IMR-90 (cell line): Measurements from ENCODE around the gene TERB1. TPM values are rescaled to one million over a fixed set of nuclear protein-coding genes. Genes with fewer than 3 reads are reported as not detected.

Experiments used
- ATAC-seq: fragments of 200-7000 bp; cut with Tn5 transposase; 2 replicates; pipeline ENCODE4 v1.9.1; 2020; ENCODE audit warnings: low read depth, mild to moderate bottlenecking, moderate library complexity
- BruUV-seq: library from RNA; stranded (reverse); fragments of 400-500 nt; replicated peaks from 2 replicates; lab custom pipeline; 2021; lab: Mats Ljungman, UMichigan
- CTCF ChIA-PET: fragments of 300-600 bp; formaldehyde crosslinking; extraction: SDS; loops from one replicate; lab custom pipeline; 2021; ENCODE audit warnings: antibody characterized with exemption; lab: Yijun Ruan, JAX
- POLR2A ChIA-PET: fragments of 300-600 bp; sonication (Branson Sonifier 250); formaldehyde crosslinking; loops from one replicate; lab custom pipeline; 2022; ENCODE audit warnings: antibody characterized with exemption; ENCODE audit not compliant: unreplicated experiment; lab: Charles Lee
- DNase-seq: peaks from one replicate; pipeline ENCODE4 v3.0.0; 2013
- H2AFZ ChIP-seq: replicated peaks from 2 replicates; pipeline ENCODE3; 2013; ENCODE audit warnings: low read length, mild to moderate bottlenecking; ENCODE audit not compliant: poor library complexity
- H2AK5ac ChIP-seq: 2 replicates; pipeline ENCODE4 v1.6.1; 2013; ENCODE audit warnings: low read depth, low read length, inconsistent platforms
- H2AK9ac ChIP-seq: replicated peaks from 2 replicates; pipeline ENCODE3; 2013; ENCODE audit warnings: mild to moderate bottlenecking, low read depth, low read length, moderate library complexity; ENCODE audit not compliant: poor library complexity
- H2BK120ac ChIP-seq: 2 replicates; pipeline ENCODE4 v1.6.1; 2013; ENCODE audit warnings: low read depth, low read length, inconsistent platforms
- H2BK15ac ChIP-seq: 3 replicates; pipeline ENCODE4 v1.6.1; 2013; ENCODE audit warnings: low read depth, low read length, inconsistent platforms
- H2BK20ac ChIP-seq: 2 replicates; pipeline ENCODE4 v1.6.1; 2013; ENCODE audit warnings: low read depth, mild to moderate bottlenecking, inconsistent platforms, low read length, moderate library complexity
- H2BK5ac ChIP-seq: 2 replicates; pipeline ENCODE4 v1.6.1; 2013; ENCODE audit warnings: mild to moderate bottlenecking, low read depth, low read length, inconsistent platforms; ENCODE audit not compliant: poor library complexity, severe bottlenecking
- H3K14ac ChIP-seq: replicated peaks from 2 replicates; pipeline ENCODE4 v1.6.1; 2013; ENCODE audit warnings: low read depth, low read length, inconsistent platforms
- H3K18ac ChIP-seq: 2 replicates; pipeline ENCODE4 v1.6.1; 2013; ENCODE audit warnings: low read depth, low read length, control low read depth
- H3K23ac ChIP-seq: 2 replicates; pipeline ENCODE4 v1.6.1; 2013; ENCODE audit warnings: low read depth, low read length, inconsistent platforms
- H3K27ac ChIP-seq: 2 replicates; pipeline ENCODE4 v1.5.1; 2013; ENCODE audit warnings: mild to moderate bottlenecking, control low read depth, low read length; ENCODE audit not compliant: insufficient read depth
- H3K27me3 ChIP-seq: 2 replicates; pipeline ENCODE4 v1.6.1; 2013; ENCODE audit warnings: low read length; ENCODE audit not compliant: control insufficient read depth, insufficient read depth
- H3K36me3 ChIP-seq: 2 replicates; pipeline ENCODE4 v1.6.1; 2013; ENCODE audit warnings: low read length, mixed read lengths; ENCODE audit not compliant: control insufficient read depth, insufficient read depth
- H3K4ac ChIP-seq: 2 replicates; pipeline ENCODE4 v1.6.1; 2013; ENCODE audit warnings: low read depth, low read length, inconsistent platforms
- H3K4me1 ChIP-seq: 2 replicates; pipeline ENCODE4 v1.6.1; 2013; ENCODE audit warnings: low read length, mixed read lengths; ENCODE audit not compliant: control insufficient read depth, insufficient read depth
- H3K4me2 ChIP-seq: 2 replicates; pipeline ENCODE4 v1.6.1; 2013; ENCODE audit warnings: low read depth, mild to moderate bottlenecking, control low read depth, low read length, moderate library complexity
- H3K4me3 ChIP-seq: 2 replicates; pipeline ENCODE4 v1.5.1; 2013; ENCODE audit warnings: low read depth, mild to moderate bottlenecking, control low read depth, low read length, moderate library complexity; ENCODE audit not compliant: insufficient read depth
- H3K56ac ChIP-seq: 2 replicates; pipeline ENCODE4 v1.6.1; 2013; ENCODE audit warnings: low read length, inconsistent platforms; ENCODE audit not compliant: insufficient read depth; ENCODE audit errors: extremely low read depth
- H3K79me1 ChIP-seq, 2 experiments: 2 replicates each; pipeline ENCODE4 v1.6.1; 2013; ENCODE audit warnings: low read length in 2 of 2, inconsistent platforms in 1 of 2, low read depth in 1 of 2
- H3K9ac ChIP-seq: 2 replicates; pipeline ENCODE4 v1.6.1; 2013; ENCODE audit warnings: low read depth, low read length, control low read depth
- H3K9me1 ChIP-seq: 2 replicates; pipeline ENCODE4 v1.6.1; 2013; ENCODE audit warnings: low read length, inconsistent platforms; ENCODE audit not compliant: insufficient read depth
- H3K9me3 ChIP-seq: 2 replicates; pipeline ENCODE4 v1.6.1; 2013; ENCODE audit warnings: low read length; ENCODE audit not compliant: control insufficient read depth, insufficient read depth
- H4K20me1 ChIP-seq: 2 replicates; pipeline ENCODE4 v1.6.1; 2013; ENCODE audit warnings: low read length, inconsistent platforms; ENCODE audit not compliant: insufficient read depth
- H4K5ac ChIP-seq: 2 replicates; pipeline ENCODE4 v1.6.1; 2013; ENCODE audit warnings: mild to moderate bottlenecking, low read depth, low read length, control low read depth
- H4K8ac ChIP-seq, 2 experiments: 2 replicates each; pipeline ENCODE4 v1.6.1; 2013; ENCODE audit warnings: low read depth in 2 of 2, low read length in 2 of 2, control low read depth in 1 of 2, inconsistent platforms in 1 of 2
- H4K91ac ChIP-seq: 2 replicates; pipeline ENCODE4 v1.6.1; 2013; ENCODE audit warnings: low read depth, low read length, inconsistent platforms; ENCODE audit not compliant: insufficient read depth
- BHLHE40 ChIP-seq: fragments of 150-350 bp; IDR thresholded peaks from 2 replicates; pipeline ENCODE4 v1.6.1; 2016; ENCODE audit warnings: mild to moderate bottlenecking, low read depth, low read length
- CEBPB ChIP-seq: IDR thresholded peaks from 2 replicates; pipeline ENCODE4 v1.6.1; 2012; ENCODE audit warnings: low read depth, low read length, improper control_type of control experiment
- ELK1 ChIP-seq: fragments of 150-350 bp; IDR thresholded peaks from 2 replicates; pipeline ENCODE4 v1.6.1; 2016; ENCODE audit warnings: low read depth, mild to moderate bottlenecking, low read length, moderate library complexity, borderline replicate concordance
- MAZ ChIP-seq: IDR thresholded peaks from 2 replicates; pipeline ENCODE4 v1.6.1; 2012; ENCODE audit warnings: low read depth, mild to moderate bottlenecking, low read length, improper control_type of control experiment, moderate library complexity, borderline replicate concordance
- MXI1 ChIP-seq: IDR thresholded peaks from 2 replicates; pipeline ENCODE4 v1.6.1; 2012; ENCODE audit warnings: low read depth, mild to moderate bottlenecking, low read length, moderate library complexity, borderline replicate concordance
- WGBS, 2 experiments: methylation state at CpG; one replicate each; pipeline versions ENCODE4 v1.1.5 to v1.1.7; 2013; ENCODE audit warnings: missing lambda C conversion rate in 2 of 2; ENCODE audit not compliant: insufficient read length in 1 of 2; ENCODE audit errors: extremely low coverage in 2 of 2; 5-methylcytosine and 5-hydroxymethylcytosine counted together
- dilution Hi-C: fragments of 300-500 bp; cut with HindIII; formaldehyde crosslinking; loops from one replicate; pipeline ENCODE4 v1.14.3; 2018; ENCODE audit warnings: low sequenced_read_pairs; ENCODE audit not compliant: unreplicated experiment
- in situ Hi-C: fragments of 300-500 bp; cut with MboI; formaldehyde crosslinking; loops from 3 replicates; pipeline ENCODE4 v1.14.3; 2019; ENCODE audit warnings: low sequenced_read_pairs, inconsistent platforms, mixed read lengths
- intact Hi-C: fragments of 100-400 bp; cut with micrococcal nuclease; formaldehyde crosslinking; loops from 2 replicates; pipeline ENCODE4 v1.10.0; 2022
- polyA plus RNA-seq, 3 experiments: library from polyadenylated mRNA; depleted of rRNA; stranded (reverse); fragments of >200 nt; gene quantifications; 2 replicates each; pipeline ENCODE4 v1.2.3, GENCODE V29; 2012; ENCODE audit warnings: low replicate concordance in 1 of 3
- total RNA-seq: library from RNA; depleted of rRNA; stranded (reverse); fragments of >200 nt; gene quantifications from 2 replicates; pipeline ENCODE4 v1.2.3, GENCODE V29; 2012

Gene TERB1
- total and polyA plus RNA-seq, 2 of the 4 experiments (the other 2 are of a cell fraction), result not detected

- no peaks in the 10 kb centered on the region for H3K27me3 ChIP-seq
- H2BK15ac ChIP-seq, result no peak overlapping the region
- DNase-seq, result peak; percentile 88
- H2BK5ac ChIP-seq, result no peak overlapping the region
- H2AK5ac ChIP-seq, result peak overlapping the region; percentile 60; the same call in 1 of the 2 replicates
- no peaks in the 10 kb centered on the region for H3K9me3 ChIP-seq
- ChIA-PET CTCF (interaction anchor here (1.1 to 2.6 kb wide), 6 partner anchors 10 to 134 kb away, joined by 3 to 10 read pairs (median 6); partner anchors contain the start of gene DYNC1LI2), POLR2A (interaction anchor here (0.6 kb wide), 1 partner anchor 123 kb away, joined by 11 read pairs; no protein-coding TSS in a partner anchor)
- H2BK20ac ChIP-seq, result no peak overlapping the region
- H3K4me1 ChIP-seq, result peaks cover 13% of the 10 kb centered on the region
- peaks cover 74% of the 10 kb centered on the region for H4K20me1 ChIP-seq
- no peak overlapping the region for H3K4me3 ChIP-seq
- 0 out of 4 replicates have a peak overlapping the region, but pooled peaks of 1 of the 2 experiments have one; percentile 16 for H4K8ac ChIP-seq
- H2AFZ ChIP-seq, result no peak overlapping the region
- in situ Hi-C loops, result no loop called here
- H3K14ac ChIP-seq, result 0 out of 2 replicates have a peak overlapping the region, but pooled peaks have one; percentile 53
- H3K4ac ChIP-seq, result peak overlapping the region; percentile 44
- H2AK9ac ChIP-seq, result peak overlapping the region; percentile 2
- no peak overlapping the region for H4K5ac ChIP-seq
- H3K9me1 ChIP-seq, result peaks cover 12% of the 10 kb centered on the region
- H2BK120ac ChIP-seq, result peak overlapping the region; percentile 36; the same call in 1 of the 2 replicates
- H3K9ac ChIP-seq, result no peak overlapping the region; the same call in 1 of the 2 replicates
- H3K4me2 ChIP-seq, result peak overlapping the region; percentile 33; the same call in 1 of the 2 replicates
- peaks cover 49% of the 10 kb centered on the region for H3K36me3 ChIP-seq
- peaks cover 40 to 82% of the 10 kb centered on the region in 2 experiments for H3K79me1 ChIP-seq
- no peak overlapping the region for H3K18ac ChIP-seq
- peak overlapping the region; percentile 41; the same call in 1 of the 2 replicates for H3K56ac ChIP-seq
- no peak overlapping the region for H4K91ac ChIP-seq
- H3K27ac ChIP-seq, result no peak overlapping the region; the same call in 1 of the 2 replicates
- 75% methylated on average over 4 of the region's 10 CpGs; no CpG with 5 or more reads in 1 of the 2 experiments for WGBS, 2 experiments
- intact Hi-C loops, result loop anchor here (5.0 to 10.0 kb wide), 2 partner anchors 134 to 337 kb away; no protein-coding TSS in a partner anchor
- ATAC-seq, result peak; percentile 94
- dilution Hi-C loops, result no loop called here
- BruUV-seq, result no TSS peak
- H3K23ac ChIP-seq, result 0 out of 2 replicates have a peak overlapping the region, but pooled peaks have one; percentile 41
- TF ChIP-seq BHLHE40 (peak; percentile 74; the same call in 1 of the 2 replicates), CEBPB (peak; percentile 83), MXI1 (0 out of 2 replicates have a peak, but pooled peaks have one; percentile 38), MAZ (peak; percentile 94; the same call in 1 of the 2 replicates), ELK1 (no peak)
Observed at GRCh38 chr16:66741169-66741900, 60.0 kb downstream of the TERB1 start.
